ENCODE measurements around the gene RABGAP1L.
A peak's percentile ranks its signal among the peaks of the same experiment; 100 is the strongest.

GRCh38 chr1:174999216-174999935 lies 840.1 kb downstream of the RABGAP1L start:
- TF ChIP-seq POLR2A (IDR thresholded peaks at IDR 0.05; ENCODE audit: low read length) (peak; percentile 99), GATA1 (IDR thresholded peaks at IDR 0.05; ENCODE audit: low read depth, low read length) (no peak)

Data from erythroblast (primary cell).